SK-N-SH treated with all-trans-retinoic acid at 6 μM for 48 hours (cell line): ENCODE data around the gene CALML3.

Experiments
- ATAC-seq: fragments of 200-7000 bp; cut with Tn5 transposase; 3 replicates; pipeline ENCODE4 v1.9.1; 2020; ENCODE audit warnings: mild to moderate bottlenecking, moderate library complexity
- ARNTL ChIP-seq: fragments of 450-650 bp; formaldehyde crosslinking; IDR thresholded peaks from 2 replicates; pipeline ENCODE4 v1.5.0; 2020; ENCODE audit warnings: low read depth, mild to moderate bottlenecking, moderate library complexity, borderline replicate concordance
- BACH2 ChIP-seq: fragments of 250-450 bp; sonication (Bioruptor Pico); IDR thresholded peaks from 2 replicates; pipeline ENCODE4 v1.9.0; 2021; ENCODE audit warnings: mild to moderate bottlenecking, borderline replicate concordance
- CSDC2 ChIP-seq: fragments of 250-450 bp; sonication (Bioruptor Pico); IDR thresholded peaks from 2 replicates; pipeline ENCODE4 v1.5.0; 2020; ENCODE audit warnings: mild to moderate bottlenecking, moderate library complexity
- CSRNP3 ChIP-seq: fragments of 250-450 bp; sonication (Bioruptor Pico); IDR thresholded peaks from 2 replicates; pipeline ENCODE4 v1.5.1; 2021; ENCODE audit warnings: mild to moderate bottlenecking, moderate library complexity
- GLIS3 ChIP-seq: fragments of 250-450 bp; sonication (Bioruptor Pico); IDR thresholded peaks from 2 replicates; pipeline ENCODE4 v1.5.0; 2020; ENCODE audit warnings: mild to moderate bottlenecking, moderate library complexity
- ISL1 ChIP-seq: fragments of 250-450 bp; sonication (Bioruptor Pico); IDR thresholded peaks from 2 replicates; pipeline ENCODE4 v2.1.2; 2022; ENCODE audit warnings: mild to moderate bottlenecking, moderate library complexity
- OSR1 ChIP-seq: fragments of 250-450 bp; sonication (Bioruptor Pico); IDR thresholded peaks from 2 replicates; pipeline ENCODE4 v1.8.0; 2022; ENCODE audit warnings: moderate library complexity, mild to moderate bottlenecking, inconsistent platforms
- PATZ1 ChIP-seq: fragments of 250-450 bp; sonication (Bioruptor Pico); IDR thresholded peaks from 2 replicates; pipeline ENCODE4 v1.8.0; 2020; ENCODE audit warnings: mild to moderate bottlenecking, moderate library complexity, borderline replicate concordance
- POU6F1 ChIP-seq: fragments of 250-450 bp; sonication (Bioruptor Pico); IDR thresholded peaks from 2 replicates; pipeline ENCODE4 v1.8.0; 2021; ENCODE audit warnings: low read depth, mild to moderate bottlenecking, moderate library complexity, borderline replicate concordance
- PPARA ChIP-seq: fragments of 250-450 bp; sonication (Bioruptor Pico); IDR thresholded peaks from 2 replicates; pipeline ENCODE4 v1.5.0; 2020; ENCODE audit warnings: mild to moderate bottlenecking, borderline replicate concordance
- RARB ChIP-seq: fragments of 250-450 bp; sonication (Bioruptor Pico); IDR thresholded peaks from 2 replicates; pipeline ENCODE4 v1.8.0; 2021; ENCODE audit warnings: mild to moderate bottlenecking, moderate library complexity
- TOX ChIP-seq: fragments of 250-450 bp; sonication (Bioruptor Pico); IDR thresholded peaks from 2 replicates; pipeline ENCODE4 v1.8.0; 2021; ENCODE audit warnings: mild to moderate bottlenecking, moderate library complexity, borderline replicate concordance
- TSHZ2 ChIP-seq: fragments of 250-450 bp; sonication (Bioruptor Pico); IDR thresholded peaks from 2 replicates; pipeline ENCODE4 v1.5.0; 2020; ENCODE audit warnings: mild to moderate bottlenecking, moderate library complexity
- ZC3H10 ChIP-seq: fragments of 250-450 bp; sonication (Bioruptor Pico); IDR thresholded peaks from 2 replicates; pipeline ENCODE4 v1.5.1; 2021; ENCODE audit warnings: mild to moderate bottlenecking, moderate library complexity
- ZFP30 ChIP-seq: fragments of 450-650 bp; formaldehyde crosslinking; IDR thresholded peaks from 2 replicates; pipeline ENCODE4 v1.5.0; 2022; ENCODE audit warnings: mild to moderate bottlenecking, moderate library complexity
- ZNF70 ChIP-seq: fragments of 450-650 bp; formaldehyde crosslinking; IDR thresholded peaks from 2 replicates; pipeline ENCODE4 v1.5.0; 2020; ENCODE audit warnings: mild to moderate bottlenecking, moderate library complexity

CALML3 gene

GRCh38 chr10:5497289-5497688 is 27.5 kb upstream of the CALML3 start:
- TF ChIP-seq PPARA (CRISPR knock-in tag), result no peak
- no peak for TF ChIP-seq CSDC2 (CRISPR knock-in tag)
- TF ChIP-seq CSRNP3 (CRISPR knock-in tag), result no peak
- TF ChIP-seq PATZ1 (CRISPR knock-in tag), result no peak
- no peak for TF ChIP-seq POU6F1 (CRISPR knock-in tag)
- no peak for TF ChIP-seq BACH2 (CRISPR knock-in tag)
- no peak for TF ChIP-seq ARNTL (CRISPR knock-in tag)
- no peak for TF ChIP-seq ZNF70 (CRISPR knock-in tag)
- ATAC-seq, result no peak

- no peak for TF ChIP-seq GLIS3 (CRISPR knock-in tag)
- no peak for TF ChIP-seq PATZ1 (CRISPR knock-in tag)
- TF ChIP-seq ISL1 (CRISPR knock-in tag), result no peak
- no peak for TF ChIP-seq CSRNP3 (CRISPR knock-in tag)
- no peak for TF ChIP-seq POU6F1 (CRISPR knock-in tag)
- no peak for TF ChIP-seq RARB (CRISPR knock-in tag)
- no peak for TF ChIP-seq TSHZ2 (CRISPR knock-in tag)
- TF ChIP-seq ZC3H10 (CRISPR knock-in tag), result no peak
- TF ChIP-seq TOX (CRISPR knock-in tag), result no peak
- no peak for TF ChIP-seq BACH2 (CRISPR knock-in tag)
- TF ChIP-seq OSR1, result no peak
- TF ChIP-seq ZFP30 (CRISPR knock-in tag), result no peak
- TF ChIP-seq ARNTL (CRISPR knock-in tag), result no peak
- no peak for TF ChIP-seq CSDC2 (CRISPR knock-in tag)
- no peak for ATAC-seq
Observed at GRCh38 chr10:5497948-5498730, 26.6 kb upstream of the CALML3 start.
